CD4-positive, alpha-beta T cell (primary cell): ENCODE measurements around the gene ODC1. TPM values are rescaled to one million over a fixed set of nuclear protein-coding genes. Genes with fewer than 3 reads are reported as not detected.
"Not testable (repeated sequence)": the region's sequence is repeated elsewhere in the genome, so short reads cannot be mapped to it uniquely, and the experiment has no call there.

Source experiments
- ATAC-seq: fragments of 200-7000 bp; cut with Tn5 transposase; one replicate; pipeline ENCODE4 v1.10.0; 2022; ENCODE audit warnings: mild to moderate bottlenecking; ENCODE audit not compliant: poor library complexity
- CTCF ChIA-PET: fragments of 350-600 bp; sonication (Branson Sonifier 250); formaldehyde crosslinking; loops from one replicate; lab custom pipeline; 2021; ENCODE audit warnings: antibody characterized with exemption, inconsistent platforms; lab: Charles Lee
- POLR2A ChIA-PET: fragments of 350-600 bp; sonication (Branson Sonifier 250); formaldehyde crosslinking; loops from one replicate; lab custom pipeline; 2021; ENCODE audit warnings: antibody characterized with exemption, inconsistent platforms; lab: Charles Lee
- DNase-seq, 14 experiments: peaks; one replicate each; pipeline ENCODE4 v3.0.0-alpha.2; 2013 to 2020; ENCODE audit warnings: mixed read lengths in 2 of 14
- H3K27ac ChIP-seq, 2 donors: one replicate each; pipeline versions ENCODE4 v1.5.1 to v1.7.0; 2013; ENCODE audit warnings: low read length in 2 of 2, low read depth in 1 of 2, mild to moderate bottlenecking in 1 of 2
- H3K27me3 ChIP-seq, 2 experiments: 1 replicate in 1 of 2; 2 replicates in 1 of 2; pipeline versions ENCODE4 v1.6.1 to v1.7.0; 2013; ENCODE audit warnings: low read length in 2 of 2, control low read depth in 1 of 2, mild to moderate bottlenecking in 1 of 2, moderate library complexity in 1 of 2; ENCODE audit not compliant: insufficient read depth in 2 of 2, control insufficient read depth in 1 of 2
- H3K36me3 ChIP-seq: one replicate; pipeline ENCODE4 v1.6.1; 2013; ENCODE audit warnings: low read length, control low read depth; ENCODE audit not compliant: insufficient read depth
- H3K4me1 ChIP-seq: one replicate; pipeline ENCODE4 v1.6.1; 2013; ENCODE audit warnings: low read length, control low read depth; ENCODE audit not compliant: insufficient read depth
- H3K4me3 ChIP-seq: one replicate; pipeline ENCODE4 v1.5.1; 2013; ENCODE audit warnings: mild to moderate bottlenecking, low read length, moderate library complexity
- H3K9me3 ChIP-seq, 2 experiments: 1 replicate in 1 of 2; 2 replicates in 1 of 2; pipeline versions ENCODE4 v1.6.1 to v1.7.0; 2013; ENCODE audit warnings: low read length in 2 of 2, mild to moderate bottlenecking in 2 of 2, control low read depth in 1 of 2, moderate library complexity in 1 of 2; ENCODE audit not compliant: control insufficient read depth in 1 of 2, insufficient read depth in 1 of 2
- H3K27ac Mint-ChIP-seq: one replicate; pipeline ENCODE4 v1.8.0; 2020; ENCODE audit warnings: mixed read lengths
- H3K27me3 Mint-ChIP-seq: one replicate; pipeline ENCODE4 v1.8.0; 2021; ENCODE audit warnings: mixed read lengths
- H3K36me3 Mint-ChIP-seq: one replicate; pipeline ENCODE4 v1.8.0; 2021; ENCODE audit warnings: low read depth, mixed read lengths
- H3K4me1 Mint-ChIP-seq: one replicate; pipeline ENCODE4 v1.8.0; 2021; ENCODE audit warnings: low read depth, mixed read lengths
- H3K4me3 Mint-ChIP-seq: one replicate; pipeline ENCODE4 v1.8.0; 2020; ENCODE audit warnings: mild to moderate bottlenecking, mixed read lengths
- H3K9me3 Mint-ChIP-seq: one replicate; pipeline ENCODE4 v1.8.0; 2020; ENCODE audit warnings: mixed read lengths
- intact Hi-C, 2 experiments: fragments of 100-400 bp; cut with DNase I in 1 of 2; cut with micrococcal nuclease in 1 of 2; formaldehyde crosslinking; loops; one replicate each; pipeline versions ENCODE4 v1.15.1 to v1.9.0; 2023 to 2025; cut with DNase I, micrococcal nuclease
- total RNA-seq, 174 experiments: library from RNA in 2 of 174; stranded (reverse) in 2 of 174; gene quantifications; one replicate each; pipeline ENCODE4 v1.2.3 and lab custom pipeline; 2021 to 2026
- TF ChIP-seq, protein P1 (sequence below): fragments of 200-600 bp; IDR thresholded peaks from one replicate; pipeline ENCODE4 v1.8.0; 2022; ENCODE audit warnings: antibody characterized with exemption, mild to moderate bottlenecking

The ODC1 gene
- total RNA-seq, 2 experiments from 2014 or later = 162 to 164 TPM

- DNase-seq (no peak), ATAC-seq (peak; percentile 6)
- Histone ChIP-seq H3K27ac (no peak overlapping the region), H3K4me3 (no peak overlapping the region), H3K4me1 (peaks cover 23% of the 10 kb centered on the region), H3K27me3 (peaks cover 0 to 3% of the 10 kb centered on the region in 2 experiments), H3K36me3 (no peaks in the 10 kb centered on the region), H3K9me3 (peaks cover 0 to 4% of the 10 kb centered on the region in 2 experiments)
- intact Hi-C loops = loop anchor here in 1 of 2 experiments (2.0 kb wide), 1 partner anchor 44 kb away; the partner anchor contains the start of gene ODC1
- peaks cover 13% of the 10 kb centered on the region for H3K27me3 Mint-ChIP-seq
- ChIA-PET POLR2A (interaction anchor here (0.6 to 4.4 kb wide), 4 partner anchors 11 to 45 kb away, joined by 4 to 74 read pairs (median 5); partner anchors contain the start of gene ODC1), CTCF (interaction anchor here (0.9 to 1.0 kb wide), 3 partner anchors 45 to 722 kb away, joined by 3 read pairs; partner anchors contain the start of gene ODC1)
- TF ChIP-seq, protein P1, sequence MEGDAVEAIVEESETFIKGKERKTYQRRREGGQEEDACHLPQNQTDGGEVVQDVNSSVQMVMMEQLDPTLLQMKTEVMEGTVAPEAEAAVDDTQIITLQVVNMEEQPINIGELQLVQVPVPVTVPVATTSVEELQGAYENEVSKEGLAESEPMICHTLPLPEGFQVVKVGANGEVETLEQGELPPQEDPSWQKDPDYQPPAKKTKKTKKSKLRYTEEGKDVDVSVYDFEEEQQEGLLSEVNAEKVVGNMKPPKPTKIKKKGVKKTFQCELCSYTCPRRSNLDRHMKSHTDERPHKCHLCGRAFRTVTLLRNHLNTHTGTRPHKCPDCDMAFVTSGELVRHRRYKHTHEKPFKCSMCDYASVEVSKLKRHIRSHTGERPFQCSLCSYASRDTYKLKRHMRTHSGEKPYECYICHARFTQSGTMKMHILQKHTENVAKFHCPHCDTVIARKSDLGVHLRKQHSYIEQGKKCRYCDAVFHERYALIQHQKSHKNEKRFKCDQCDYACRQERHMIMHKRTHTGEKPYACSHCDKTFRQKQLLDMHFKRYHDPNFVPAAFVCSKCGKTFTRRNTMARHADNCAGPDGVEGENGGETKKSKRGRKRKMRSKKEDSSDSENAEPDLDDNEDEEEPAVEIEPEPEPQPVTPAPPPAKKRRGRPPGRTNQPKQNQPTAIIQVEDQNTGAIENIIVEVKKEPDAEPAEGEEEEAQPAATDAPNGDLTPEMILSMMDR = no peak
- H3K9me3 Mint-ChIP-seq = no peaks in the 10 kb centered on the region
- peaks cover 41% of the 10 kb centered on the region for H3K4me1 Mint-ChIP-seq
- no peaks in the 10 kb centered on the region for H3K36me3 Mint-ChIP-seq
- peak overlapping the region; percentile 88 for H3K27ac Mint-ChIP-seq
- H3K4me3 Mint-ChIP-seq = peak overlapping the region; percentile 58
Measured at GRCh38 chr2:10493075-10493633, 45.0 kb upstream of the ODC1 start.

DNA sequence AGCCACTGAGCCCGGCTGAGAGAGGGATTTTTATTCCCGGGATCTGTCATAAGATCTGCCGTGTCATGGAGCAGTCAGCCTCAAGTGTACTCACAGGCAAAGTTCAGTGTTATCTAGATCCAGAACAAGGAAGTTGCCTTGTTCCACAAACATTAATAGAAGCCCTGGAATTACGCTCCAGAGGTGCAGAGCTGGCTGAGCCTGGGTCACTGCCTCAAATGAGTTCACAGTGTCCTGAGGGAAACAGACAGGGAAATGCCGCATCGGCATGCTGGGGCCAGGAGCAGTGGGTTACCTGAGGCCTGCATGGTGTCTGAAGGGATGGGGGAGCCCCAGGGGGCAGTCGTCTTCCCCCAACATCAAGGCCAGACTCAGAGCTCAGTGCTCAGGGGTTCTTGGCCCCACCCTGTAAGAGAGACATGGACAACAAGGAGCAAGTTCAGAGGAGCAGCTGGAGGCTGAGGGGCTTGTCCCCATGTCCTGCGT is 42.7 kb upstream of the ODC1 start:
- DNase-seq (no peak), ATAC-seq (no peak)
- intact Hi-C loops = no loop called here

DNA sequence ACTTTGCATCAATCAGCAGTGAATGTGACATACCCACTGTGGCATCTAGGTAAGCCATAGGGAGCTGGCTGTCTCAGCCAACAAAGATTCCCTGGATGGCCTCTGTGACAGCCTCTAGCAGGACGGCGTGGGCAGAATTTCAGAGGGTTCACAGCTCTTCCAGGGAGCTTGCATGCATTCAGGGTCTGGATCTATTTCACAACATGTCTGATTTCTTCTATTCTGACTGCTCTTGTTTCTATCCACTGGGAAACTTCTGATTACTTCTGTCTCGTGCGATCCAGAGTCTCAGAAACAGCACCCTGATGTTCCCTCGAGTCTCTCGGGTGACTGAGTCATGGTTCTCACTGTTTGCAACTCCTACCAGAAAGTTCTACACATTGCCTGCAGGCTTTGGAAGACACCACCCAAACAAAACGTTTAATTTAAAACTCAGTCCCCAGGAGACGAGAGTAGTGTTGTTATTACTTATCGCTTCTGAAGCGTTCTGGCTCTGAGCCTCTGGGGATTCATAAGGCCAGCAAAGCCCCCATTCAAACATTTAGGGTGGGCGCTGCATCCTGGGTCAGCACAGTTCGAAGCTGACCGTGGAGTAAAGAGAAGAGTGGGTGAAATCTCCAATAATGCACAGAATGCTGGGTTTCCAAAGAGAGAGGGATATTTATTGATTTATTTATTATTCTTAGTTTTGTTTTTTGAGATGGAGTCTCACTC is 41.9 kb upstream of the ODC1 start:
- H3K4me3 Mint-ChIP-seq = no peak overlapping the region
- H3K36me3 ChIP-seq = no peaks in the 10 kb centered on the region
- CTCF ChIA-PET = no interaction called here
- DNase-seq (no peak), ATAC-seq (no peak)
- H3K27ac ChIP-seq = no peak overlapping the region
- intact Hi-C loops = no loop called here
- H3K9me3 ChIP-seq = peaks cover 0 to 4% of the 10 kb centered on the region in 2 experiments
- no peak overlapping the region for H3K4me3 ChIP-seq
- H3K9me3 Mint-ChIP-seq = no peaks in the 10 kb centered on the region
- POLR2A ChIA-PET = no interaction called here
- H3K4me1 ChIP-seq = peaks cover 17% of the 10 kb centered on the region
- no peaks in the 10 kb centered on the region for H3K27me3 ChIP-seq
- TF ChIP-seq, protein P1 = no peak
- H3K27ac Mint-ChIP-seq = no peak overlapping the region
- peaks cover under 1% of the 10 kb centered on the region for H3K27me3 Mint-ChIP-seq
- no peaks in the 10 kb centered on the region for H3K36me3 Mint-ChIP-seq
- H3K4me1 Mint-ChIP-seq = peaks cover 20% of the 10 kb centered on the region

More for the DNA sequence above, 42.7 kb upstream of the ODC1 start:
- Mint-ChIP-seq H3K27ac (peak overlapping the region; percentile 55), H3K9me3 (no peaks in the 10 kb centered on the region), H3K4me1 (peaks cover 28% of the 10 kb centered on the region), H3K4me3 (no peak overlapping the region), H3K27me3 (peaks cover 5% of the 10 kb centered on the region), H3K36me3 (no peaks in the 10 kb centered on the region)
- H3K9me3 ChIP-seq = peaks cover 0 to 4% of the 10 kb centered on the region in 2 experiments
- H3K27me3 ChIP-seq = no peaks in the 10 kb centered on the region
- H3K4me1 ChIP-seq = peaks cover 17% of the 10 kb centered on the region
- no peaks in the 10 kb centered on the region for H3K36me3 ChIP-seq
- no peak overlapping the region for H3K4me3 ChIP-seq
- ChIA-PET CTCF (no interaction called here), POLR2A (no interaction called here)
- H3K27ac ChIP-seq = no peak overlapping the region
- TF ChIP-seq, protein P1 = no peak

GRCh38 chr2:10488142-10488541 is 40.0 kb upstream of the ODC1 start:
- DNase-seq, H3K27ac ChIP-seq, intact Hi-C loops, H3K4me1 ChIP-seq, H3K4me3 ChIP-seq, POLR2A ChIA-PET, H3K27me3 ChIP-seq, H3K9me3 Mint-ChIP-seq, H3K4me3 Mint-ChIP-seq, H3K36me3 ChIP-seq, ATAC-seq, H3K4me1 Mint-ChIP-seq, H3K27me3 Mint-ChIP-seq, H3K36me3 Mint-ChIP-seq, H3K27ac Mint-ChIP-seq, CTCF ChIA-PET, H3K9me3 ChIP-seq: not testable (repeated sequence)

- H3K27ac Mint-ChIP-seq, H3K36me3 Mint-ChIP-seq, ATAC-seq, CTCF ChIA-PET, H3K27ac ChIP-seq, POLR2A ChIA-PET, H3K4me3 ChIP-seq, H3K4me1 ChIP-seq, H3K27me3 Mint-ChIP-seq, H3K9me3 Mint-ChIP-seq, DNase-seq, H3K27me3 ChIP-seq, H3K4me3 Mint-ChIP-seq, H3K36me3 ChIP-seq, H3K9me3 ChIP-seq, H3K4me1 Mint-ChIP-seq, intact Hi-C loops: not testable (repeated sequence)
Measured at GRCh38 chr2:10487741-10488104, 39.6 kb upstream of the ODC1 start.
